Activated CD8-positive, alpha-beta T cell treated with anti-CD3 and anti-CD28 coated beads for 36 hours (primary cell): ENCODE results near the gene NCR2. TPM values are rescaled to one million over a fixed set of nuclear protein-coding genes. Genes with fewer than 3 reads are reported as not detected.

Source experiments
- ATAC-seq: fragments of 200-7000 bp; cut with Tn5 transposase; one replicate; pipeline ENCODE4 v1.10.0; 2021; ENCODE audit warnings: mild to moderate bottlenecking, moderate library complexity
- CTCF ChIA-PET: fragments of 350-600 bp; sonication (Branson Sonifier 250); formaldehyde crosslinking; loops from one replicate; lab custom pipeline; 2021; ENCODE audit warnings: antibody characterized with exemption; lab: Charles Lee
- POLR2A ChIA-PET: fragments of 350-600 bp; sonication (Branson Sonifier 250); formaldehyde crosslinking; loops from one replicate; lab custom pipeline; 2021; ENCODE audit warnings: antibody characterized with exemption; lab: Charles Lee
- DNase-seq: peaks from one replicate; pipeline ENCODE4 v3.0.0-alpha.2; 2020
- H3K27ac Mint-ChIP-seq: one replicate; pipeline ENCODE4 v1.8.0; 2021; ENCODE audit warnings: mild to moderate bottlenecking, mixed read lengths
- H3K27me3 Mint-ChIP-seq: one replicate; pipeline ENCODE4 v1.8.0; 2021; ENCODE audit warnings: mixed read lengths
- H3K36me3 Mint-ChIP-seq: one replicate; pipeline ENCODE4 v1.8.0; 2021; ENCODE audit warnings: low read depth, mixed read lengths
- H3K4me1 Mint-ChIP-seq: one replicate; pipeline ENCODE4 v1.8.0; 2021; ENCODE audit warnings: low read depth, mixed read lengths
- H3K4me3 Mint-ChIP-seq: one replicate; pipeline ENCODE4 v1.8.0; 2021; ENCODE audit warnings: mild to moderate bottlenecking, moderate library complexity, mixed read lengths
- H3K9me3 Mint-ChIP-seq: one replicate; pipeline ENCODE4 v1.8.0; 2021; ENCODE audit warnings: mixed read lengths
- CTCF ChIP-seq: fragments of 200-600 bp; IDR thresholded peaks from one replicate; pipeline ENCODE4 v1.8.0; 2022; ENCODE audit warnings: antibody characterized with exemption, mild to moderate bottlenecking
- intact Hi-C: fragments of 100-400 bp; cut with micrococcal nuclease; formaldehyde crosslinking; loops from one replicate; pipeline ENCODE4 v1.10.0; 2022
- total RNA-seq, 2 experiments: library from RNA; stranded (reverse); gene quantifications; one replicate each; pipeline ENCODE4 v1.2.3, GENCODE V29; 2021

NCR2 gene
- total RNA-seq, 2 experiments from 2014 or later, result 0.56 to 0.68 TPM

- no peak for DNase-seq
- no peaks in the 10 kb centered on the region for H3K36me3 Mint-ChIP-seq
- H3K27ac Mint-ChIP-seq, result no peak overlapping the region
- H3K9me3 Mint-ChIP-seq, result no peaks in the 10 kb centered on the region
- peaks cover 11% of the 10 kb centered on the region for H3K4me1 Mint-ChIP-seq
- TF ChIP-seq CTCF, result no peak
- no peak overlapping the region for H3K4me3 Mint-ChIP-seq
- H3K27me3 Mint-ChIP-seq, result no peaks in the 10 kb centered on the region
- intact Hi-C loops, result no loop called here
- CTCF ChIA-PET, result interaction anchor here (2.1 kb wide), 1 partner anchor 20 kb away, joined by 6 read pairs; no protein-coding TSS in a partner anchor
- no peak for ATAC-seq
- POLR2A ChIA-PET, result no interaction called here
These were observed 8.2 kb upstream of the NCR2 start for GRCh38 chr6:41327177-41327576.

- POLR2A ChIA-PET, result interaction anchor here (1.0 to 1.1 kb wide), 2 partner anchors 11 to 12 kb away, joined by 3 read pairs; no protein-coding TSS in a partner anchor
- CTCF ChIA-PET, result interaction anchor here (0.8 to 6.5 kb wide), 4 partner anchors 11 to 297 kb away, joined by 3 to 106 read pairs (median 25); no protein-coding TSS in a partner anchor
- Mint-ChIP-seq H3K27me3 (no peaks in the 10 kb centered on the region), H3K9me3 (no peaks in the 10 kb centered on the region), H3K27ac (no peak overlapping the region), H3K4me3 (no peak overlapping the region), H3K4me1 (peaks cover 53% of the 10 kb centered on the region), H3K36me3 (no peaks in the 10 kb centered on the region)
- no peak for ATAC-seq
- TF ChIP-seq CTCF, result no peak
- no peak for DNase-seq
- intact Hi-C loops, result no loop called here
These were observed 3.8 kb upstream of the NCR2 start for GRCh38 chr6:41331401-41332150.

- DNase-seq (no peak), ATAC-seq (no peak)
- peaks cover 56% of the 10 kb centered on the region for H3K4me1 Mint-ChIP-seq
- H3K9me3 Mint-ChIP-seq, result no peaks in the 10 kb centered on the region
- no peaks in the 10 kb centered on the region for H3K36me3 Mint-ChIP-seq
- no peak for TF ChIP-seq CTCF
- H3K27me3 Mint-ChIP-seq, result no peaks in the 10 kb centered on the region
- CTCF ChIA-PET, result interaction anchor here (0.8 to 6.5 kb wide), 8 partner anchors 12 to 296 kb away, joined by 3 to 106 read pairs (median 20); no protein-coding TSS in a partner anchor
- intact Hi-C loops, result no loop called here
- POLR2A ChIA-PET, result interaction anchor here (1.0 to 1.9 kb wide), 3 partner anchors 13 to 132 kb away, joined by 3 to 6 read pairs (median 5); partner anchors contain the start of gene TREML2
- H3K27ac Mint-ChIP-seq, result no peak overlapping the region
- no peak overlapping the region for H3K4me3 Mint-ChIP-seq
These were observed 3.2 kb upstream of the NCR2 start for GRCh38 chr6:41332241-41332640.

GRCh38 chr6:41332842-41333736 lies 2.3 kb upstream of the NCR2 start:
- no peak for TF ChIP-seq CTCF
- H3K27ac Mint-ChIP-seq, result peak overlapping the region; percentile 93
- no peaks in the 10 kb centered on the region for H3K36me3 Mint-ChIP-seq
- CTCF ChIA-PET, result interaction anchor here (0.8 to 6.5 kb wide), 16 partner anchors 7 to 295 kb away, joined by 3 to 106 read pairs (median 5); partner anchors contain the start of gene OARD1
- ATAC-seq (peak; percentile 1), DNase-seq (no peak)
- H3K4me1 Mint-ChIP-seq, result peaks cover 56% of the 10 kb centered on the region
- peak overlapping the region; percentile 33 for H3K4me3 Mint-ChIP-seq
- POLR2A ChIA-PET, result interaction anchor here (0.6 to 2.7 kb wide), 8 partner anchors 12 to 262 kb away, joined by 3 to 34 read pairs (median 6); partner anchors contain the start of gene TREML2
- no peaks in the 10 kb centered on the region for H3K27me3 Mint-ChIP-seq
- intact Hi-C loops, result no loop called here
- no peaks in the 10 kb centered on the region for H3K9me3 Mint-ChIP-seq
